Osteocyte (in vitro differentiated cells): ENCODE data around the gene TBCC. TPM values are rescaled to one million over a fixed set of nuclear protein-coding genes. Genes with fewer than 3 reads are reported as not detected.

Experiments used
- DNase-seq: peaks from one replicate; pipeline ENCODE4 v3.0.0; 2021; ENCODE audit warnings: mixed read lengths; ENCODE audit not compliant: unreplicated experiment; ENCODE audit errors: extremely low spot score
- H3K27ac Mint-ChIP-seq: one replicate; pipeline ENCODE4 v1.8.0; 2021; ENCODE audit warnings: mild to moderate bottlenecking, mixed read lengths; ENCODE audit not compliant: unreplicated experiment
- H3K27me3 Mint-ChIP-seq: one replicate; pipeline ENCODE4 v1.8.0; 2021; ENCODE audit warnings: mixed read lengths; ENCODE audit not compliant: unreplicated experiment
- H3K36me3 Mint-ChIP-seq: one replicate; pipeline ENCODE4 v1.8.0; 2021; ENCODE audit warnings: mixed read lengths; ENCODE audit not compliant: unreplicated experiment
- H3K4me1 Mint-ChIP-seq: one replicate; pipeline ENCODE4 v1.8.0; 2021; ENCODE audit warnings: mixed read lengths; ENCODE audit not compliant: unreplicated experiment
- H3K4me3 Mint-ChIP-seq: one replicate; pipeline ENCODE4 v1.8.0; 2021; ENCODE audit warnings: mild to moderate bottlenecking, moderate library complexity, mixed read lengths; ENCODE audit not compliant: unreplicated experiment
- H3K9me3 Mint-ChIP-seq: one replicate; pipeline ENCODE4 v1.8.0; 2021; ENCODE audit warnings: mixed read lengths; ENCODE audit not compliant: unreplicated experiment
- CTCF ChIP-seq: fragments of 200-600 bp; sonication (generic); IDR thresholded peaks from 2 replicates; pipeline ENCODE4 v1.5.0; 2021; ENCODE audit warnings: antibody characterized with exemption, mild to moderate bottlenecking, moderate library complexity
- total RNA-seq: library from RNA; stranded (reverse); gene quantifications from 2 replicates; pipeline ENCODE4 v1.2.1, GENCODE V29; 2021

TBCC gene
- total RNA-seq, 1 donor from 2014 or later, result 23.8 TPM

GRCh38 chr6:42788671-42789070 lies 42.8 kb upstream of the TBCC start:
- no peak overlapping the region for H3K27ac Mint-ChIP-seq

GRCh38 chr6:42787063-42787472 lies 41.2 kb upstream of the TBCC start:
- Mint-ChIP-seq H3K4me1 (peaks cover 24% of the 10 kb centered on the region), H3K27me3 (no peaks in the 10 kb centered on the region)
- TF ChIP-seq CTCF, result no peak

More at GRCh38 chr6:42788671-42789070, 42.8 kb upstream of the TBCC start:
- Mint-ChIP-seq H3K36me3 (peaks cover 2% of the 10 kb centered on the region), H3K4me3 (no peak overlapping the region), H3K9me3 (no peaks in the 10 kb centered on the region), H3K4me1 (peaks cover 24% of the 10 kb centered on the region), H3K27me3 (no peaks in the 10 kb centered on the region)
- DNase-seq, result no peak
- no peak for TF ChIP-seq CTCF

GRCh38 chr6:42786525-42786985 lies 40.7 kb upstream of the TBCC start:
- H3K27ac Mint-ChIP-seq, result no peak overlapping the region
- H3K27me3 Mint-ChIP-seq, result no peaks in the 10 kb centered on the region

More at GRCh38 chr6:42787063-42787472, 41.2 kb upstream of the TBCC start:
- H3K4me3 Mint-ChIP-seq, result no peak overlapping the region
- DNase-seq, result no peak
- no peak overlapping the region for H3K27ac Mint-ChIP-seq
- no peaks in the 10 kb centered on the region for H3K9me3 Mint-ChIP-seq
- H3K36me3 Mint-ChIP-seq, result peaks cover 2% of the 10 kb centered on the region

GRCh38 chr6:42784717-42785498 lies 39.0 kb upstream of the TBCC start:
- Mint-ChIP-seq H3K9me3 (no peaks in the 10 kb centered on the region), H3K4me1 (peaks cover 28% of the 10 kb centered on the region), H3K4me3 (peak overlapping the region; percentile 92), H3K27ac (no peak overlapping the region), H3K36me3 (peaks cover 2% of the 10 kb centered on the region), H3K27me3 (no peaks in the 10 kb centered on the region)
- no peak for DNase-seq
- TF ChIP-seq CTCF, result no peak

More at GRCh38 chr6:42786525-42786985, 40.7 kb upstream of the TBCC start:
- no peaks in the 10 kb centered on the region for H3K9me3 Mint-ChIP-seq
- no peak for DNase-seq
- no peak for TF ChIP-seq CTCF
- H3K4me3 Mint-ChIP-seq, result no peak overlapping the region
- H3K36me3 Mint-ChIP-seq, result peaks cover 2% of the 10 kb centered on the region
- H3K4me1 Mint-ChIP-seq, result peaks cover 24% of the 10 kb centered on the region

- Mint-ChIP-seq H3K4me3 (peak overlapping the region; percentile 92), H3K36me3 (peaks cover 2% of the 10 kb centered on the region), H3K4me1 (peaks cover 22% of the 10 kb centered on the region), H3K9me3 (no peaks in the 10 kb centered on the region), H3K27ac (no peak overlapping the region), H3K27me3 (no peaks in the 10 kb centered on the region)
- no peak for DNase-seq
- no peak for TF ChIP-seq CTCF
Observed at GRCh38 chr6:42783876-42784642, 38.2 kb upstream of the TBCC start.
